Measurements from ENCODE around the gene ANKS4B. TPM values are rescaled to one million over a fixed set of nuclear protein-coding genes. Genes with fewer than 3 reads are reported as not detected.

Gene ANKS4B
- polyA plus RNA-seq, 1 donor from 2014 or later, result not detected

DNA sequence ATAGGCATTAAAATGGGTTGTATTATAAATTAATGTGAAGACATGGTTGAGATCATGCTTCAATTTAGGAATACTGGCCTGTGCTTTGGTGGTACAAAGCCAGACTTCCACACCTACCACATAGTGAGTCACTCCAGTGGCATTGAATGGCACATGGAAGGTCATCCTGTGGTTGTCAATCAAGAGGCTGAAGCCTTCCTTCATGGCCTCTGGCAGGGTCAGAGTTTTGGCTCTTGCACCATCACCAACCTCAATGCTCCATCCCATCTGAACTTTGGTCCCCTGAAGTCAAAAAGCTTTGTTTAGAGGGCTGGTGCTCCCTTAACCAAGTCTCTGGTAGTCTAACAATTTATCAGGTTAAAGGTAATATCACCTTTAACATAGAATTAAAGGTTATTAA lies 28.2 kb upstream of the ANKS4B start:
- H3K36me3 ChIP-seq (ENCODE audit: insufficient read depth, low read length), result no peaks in the 10 kb centered on the region
- no peak overlapping the region for H3K4me3 ChIP-seq (ENCODE audit: low read length)
- H3K27me3 ChIP-seq (ENCODE audit: insufficient read depth, low read depth, low read length), result no peaks in the 10 kb centered on the region
- no peaks in the 10 kb centered on the region for H3K9me2 ChIP-seq (ENCODE audit: insufficient read depth, low read length)
- H3K4me2 ChIP-seq (ENCODE audit: low read length), result no peak overlapping the region
- H2AFZ ChIP-seq (ENCODE audit: low read depth, low read length), result no peak overlapping the region
- no peaks in the 10 kb centered on the region for H4K20me1 ChIP-seq (ENCODE audit: insufficient read depth)
- TF ChIP-seq, protein P1, sequence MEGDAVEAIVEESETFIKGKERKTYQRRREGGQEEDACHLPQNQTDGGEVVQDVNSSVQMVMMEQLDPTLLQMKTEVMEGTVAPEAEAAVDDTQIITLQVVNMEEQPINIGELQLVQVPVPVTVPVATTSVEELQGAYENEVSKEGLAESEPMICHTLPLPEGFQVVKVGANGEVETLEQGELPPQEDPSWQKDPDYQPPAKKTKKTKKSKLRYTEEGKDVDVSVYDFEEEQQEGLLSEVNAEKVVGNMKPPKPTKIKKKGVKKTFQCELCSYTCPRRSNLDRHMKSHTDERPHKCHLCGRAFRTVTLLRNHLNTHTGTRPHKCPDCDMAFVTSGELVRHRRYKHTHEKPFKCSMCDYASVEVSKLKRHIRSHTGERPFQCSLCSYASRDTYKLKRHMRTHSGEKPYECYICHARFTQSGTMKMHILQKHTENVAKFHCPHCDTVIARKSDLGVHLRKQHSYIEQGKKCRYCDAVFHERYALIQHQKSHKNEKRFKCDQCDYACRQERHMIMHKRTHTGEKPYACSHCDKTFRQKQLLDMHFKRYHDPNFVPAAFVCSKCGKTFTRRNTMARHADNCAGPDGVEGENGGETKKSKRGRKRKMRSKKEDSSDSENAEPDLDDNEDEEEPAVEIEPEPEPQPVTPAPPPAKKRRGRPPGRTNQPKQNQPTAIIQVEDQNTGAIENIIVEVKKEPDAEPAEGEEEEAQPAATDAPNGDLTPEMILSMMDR (IDR thresholded peaks at IDR 0.05; ENCODE audit: poor library complexity, severe bottlenecking), result no peak
- no peak for TF ChIP-seq EP300 (conservative IDR thresholded peaks at IDR 0.05; ENCODE audit: poor library complexity, severe bottlenecking)
- no peak for TF ChIP-seq MXI1 (conservative IDR thresholded peaks at IDR 0.05; ENCODE audit: poor library complexity, severe bottlenecking)
- TF ChIP-seq, protein P2, sequence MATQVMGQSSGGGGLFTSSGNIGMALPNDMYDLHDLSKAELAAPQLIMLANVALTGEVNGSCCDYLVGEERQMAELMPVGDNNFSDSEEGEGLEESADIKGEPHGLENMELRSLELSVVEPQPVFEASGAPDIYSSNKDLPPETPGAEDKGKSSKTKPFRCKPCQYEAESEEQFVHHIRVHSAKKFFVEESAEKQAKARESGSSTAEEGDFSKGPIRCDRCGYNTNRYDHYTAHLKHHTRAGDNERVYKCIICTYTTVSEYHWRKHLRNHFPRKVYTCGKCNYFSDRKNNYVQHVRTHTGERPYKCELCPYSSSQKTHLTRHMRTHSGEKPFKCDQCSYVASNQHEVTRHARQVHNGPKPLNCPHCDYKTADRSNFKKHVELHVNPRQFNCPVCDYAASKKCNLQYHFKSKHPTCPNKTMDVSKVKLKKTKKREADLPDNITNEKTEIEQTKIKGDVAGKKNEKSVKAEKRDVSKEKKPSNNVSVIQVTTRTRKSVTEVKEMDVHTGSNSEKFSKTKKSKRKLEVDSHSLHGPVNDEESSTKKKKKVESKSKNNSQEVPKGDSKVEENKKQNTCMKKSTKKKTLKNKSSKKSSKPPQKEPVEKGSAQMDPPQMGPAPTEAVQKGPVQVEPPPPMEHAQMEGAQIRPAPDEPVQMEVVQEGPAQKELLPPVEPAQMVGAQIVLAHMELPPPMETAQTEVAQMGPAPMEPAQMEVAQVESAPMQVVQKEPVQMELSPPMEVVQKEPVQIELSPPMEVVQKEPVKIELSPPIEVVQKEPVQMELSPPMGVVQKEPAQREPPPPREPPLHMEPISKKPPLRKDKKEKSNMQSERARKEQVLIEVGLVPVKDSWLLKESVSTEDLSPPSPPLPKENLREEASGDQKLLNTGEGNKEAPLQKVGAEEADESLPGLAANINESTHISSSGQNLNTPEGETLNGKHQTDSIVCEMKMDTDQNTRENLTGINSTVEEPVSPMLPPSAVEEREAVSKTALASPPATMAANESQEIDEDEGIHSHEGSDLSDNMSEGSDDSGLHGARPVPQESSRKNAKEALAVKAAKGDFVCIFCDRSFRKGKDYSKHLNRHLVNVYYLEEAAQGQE (IDR thresholded peaks at IDR 0.05; ENCODE audit: borderline replicate concordance), result no peak
- TF ChIP-seq RAD21 (conservative IDR thresholded peaks at IDR 0.05), result no peak
- TF ChIP-seq TAF1 (IDR thresholded peaks at IDR 0.05; ENCODE audit: low read depth), result no peak
- no peak for TF ChIP-seq EZH2 (IDR thresholded peaks at IDR 0.05; ENCODE audit: borderline replicate concordance, insufficient read depth, low read length, poor library complexity, severe bottlenecking)
- no peak for TF ChIP-seq POLR2AphosphoS5 (IDR thresholded peaks at IDR 0.05)
- no peak for TF ChIP-seq SMC3 (conservative IDR thresholded peaks at IDR 0.05; ENCODE audit: poor library complexity)
- no peaks in the 10 kb centered on the region for H3F3A ChIP-seq (ENCODE audit: insufficient read depth, low read length, poor library complexity, severe bottlenecking)
- H3K79me2 ChIP-seq (replicated peaks; ENCODE audit: insufficient read depth, low read length), result no peaks in the 10 kb centered on the region
- H3K27ac ChIP-seq (ENCODE audit: low read length), result no peak overlapping the region
- peaks cover 3% of the 10 kb centered on the region for H3K9me3 ChIP-seq (ENCODE audit: low read length)
- no peak overlapping the region for H3K9ac ChIP-seq (ENCODE audit: low read length)

DNA sequence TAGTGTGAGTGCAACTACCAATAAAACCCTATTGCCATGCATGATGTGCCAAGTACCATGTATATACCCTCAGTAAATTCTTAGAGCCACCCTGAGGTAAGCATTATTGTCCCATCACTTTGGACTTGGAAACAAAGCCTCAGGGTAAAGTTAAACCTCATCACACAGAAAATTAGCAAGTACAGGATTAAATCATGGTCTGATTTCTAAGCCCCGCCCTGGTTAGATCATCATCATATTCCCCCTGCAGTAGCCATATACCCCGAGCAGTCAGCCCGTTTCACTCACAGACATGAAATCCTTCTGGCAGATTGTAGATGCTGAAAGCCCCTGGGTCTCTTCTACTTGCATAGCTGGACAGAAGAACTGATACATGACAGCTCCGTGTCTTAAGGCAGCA lies 26.9 kb upstream of the ANKS4B start:
- Histone ChIP-seq H3K4me2 (ENCODE audit: low read length) (no peak overlapping the region), H2AFZ (ENCODE audit: low read depth, low read length) (no peak overlapping the region), H3F3A (ENCODE audit: insufficient read depth, low read length, poor library complexity, severe bottlenecking) (no peaks in the 10 kb centered on the region), H3K9ac (ENCODE audit: low read length) (no peak overlapping the region), H3K9me3 (ENCODE audit: low read length) (peaks cover 3% of the 10 kb centered on the region), H3K27me3 (ENCODE audit: insufficient read depth, low read depth, low read length) (no peaks in the 10 kb centered on the region), H3K9me2 (ENCODE audit: insufficient read depth, low read length) (no peaks in the 10 kb centered on the region), H3K36me3 (ENCODE audit: insufficient read depth, low read length) (no peaks in the 10 kb centered on the region), H3K79me2 (replicated peaks; ENCODE audit: insufficient read depth, low read length) (no peaks in the 10 kb centered on the region), H3K27ac (ENCODE audit: low read length) (no peak overlapping the region), H4K20me1 (ENCODE audit: insufficient read depth) (no peaks in the 10 kb centered on the region), H3K4me3 (ENCODE audit: low read length) (no peak overlapping the region)
- TF ChIP-seq MXI1 (conservative IDR thresholded peaks at IDR 0.05; ENCODE audit: poor library complexity, severe bottlenecking), result no peak
- TF ChIP-seq RAD21 (conservative IDR thresholded peaks at IDR 0.05), result no peak
- no peak for TF ChIP-seq SMC3 (conservative IDR thresholded peaks at IDR 0.05; ENCODE audit: poor library complexity)
- TF ChIP-seq POLR2AphosphoS5 (IDR thresholded peaks at IDR 0.05), result no peak
- TF ChIP-seq, protein P1 (IDR thresholded peaks at IDR 0.05; ENCODE audit: poor library complexity, severe bottlenecking), result no peak
